ENCODE data around the gene C10orf71.

Gene C10orf71

DNA sequence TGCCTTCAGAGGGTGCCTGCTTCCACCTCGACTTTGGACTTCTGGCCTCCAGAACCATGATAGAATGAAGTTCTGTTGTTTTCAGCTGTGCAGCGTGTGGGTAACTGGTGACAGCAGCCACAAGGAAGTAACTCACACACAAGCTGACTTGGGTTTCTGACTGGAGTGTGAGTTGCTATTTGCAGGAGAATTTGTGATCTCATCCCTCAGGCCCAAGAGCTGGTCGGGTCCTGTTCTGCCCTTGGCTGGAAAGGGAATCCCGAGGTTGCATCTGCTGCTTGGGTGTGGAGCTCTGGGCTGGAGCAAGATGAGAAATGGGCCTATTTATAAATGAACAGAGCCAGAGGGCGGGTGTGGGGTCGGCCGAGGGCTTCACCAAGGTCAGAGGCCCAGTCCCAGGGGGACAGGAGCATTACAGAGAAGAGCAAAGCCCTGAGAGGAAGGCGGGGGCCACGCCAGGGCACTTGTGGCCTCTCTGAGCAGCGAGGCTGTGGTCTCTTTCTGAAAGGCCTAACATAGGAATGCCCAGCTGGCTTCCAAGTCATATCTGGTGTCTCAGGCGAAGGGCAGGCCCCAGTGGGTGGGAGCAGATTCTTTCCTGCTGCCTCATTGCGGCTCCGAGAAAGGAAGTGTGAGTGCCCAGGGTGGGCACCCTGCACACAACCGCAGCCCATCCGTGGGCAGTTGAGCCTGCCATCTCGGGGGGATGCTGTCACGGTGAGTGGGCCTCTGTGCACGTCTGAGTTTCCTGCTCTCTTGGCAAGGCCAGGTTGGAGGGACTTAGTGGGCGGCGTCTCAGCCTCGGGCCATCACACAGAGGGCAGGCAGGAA lies 26.5 kb upstream of the C10orf71 start:
- DNase-seq (ENCODE audit: low read depth) = no peak

DNA sequence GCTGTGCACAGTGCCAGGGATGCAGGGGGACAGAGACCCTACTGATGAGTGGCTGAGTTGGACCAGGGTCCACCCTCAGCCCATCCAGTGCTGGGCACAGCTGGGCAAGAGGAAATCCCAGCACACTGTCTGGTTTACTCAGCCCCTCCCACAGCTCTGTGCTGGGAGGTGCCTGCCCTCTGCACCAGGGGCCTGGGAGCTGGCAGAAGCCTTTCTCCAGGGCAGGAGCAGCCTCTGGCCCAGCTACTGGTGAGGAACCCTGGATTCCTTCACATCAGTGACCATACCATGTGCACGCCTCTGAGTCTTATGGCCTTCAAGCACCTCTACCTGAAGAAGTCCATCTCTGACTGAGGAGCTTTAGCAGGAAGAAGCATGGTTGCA lies 25.9 kb upstream of the C10orf71 start:
- DNase-seq (ENCODE audit: low read depth) = no peak

DNA sequence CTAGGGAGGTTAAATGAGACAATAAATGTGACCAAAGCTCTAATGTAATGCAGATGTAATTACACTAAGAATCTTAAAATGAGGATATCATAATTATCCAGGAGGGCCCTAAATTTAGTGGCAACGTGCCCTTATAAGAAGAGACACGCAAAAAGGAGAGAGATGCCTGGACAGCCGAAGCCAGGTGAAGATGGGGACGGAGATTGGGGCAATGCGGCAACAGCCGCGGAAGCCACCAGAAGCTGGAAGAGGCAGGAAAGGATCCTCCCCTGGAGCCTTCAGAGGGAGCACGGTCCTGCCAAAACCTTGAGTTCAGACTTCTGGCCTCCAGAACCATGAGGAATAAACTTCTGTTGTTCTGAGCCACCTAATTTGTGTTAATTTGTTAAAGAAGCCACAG lies 25.3 kb upstream of the C10orf71 start:
- DNase-seq (ENCODE audit: low read depth) = no peak

DNA sequence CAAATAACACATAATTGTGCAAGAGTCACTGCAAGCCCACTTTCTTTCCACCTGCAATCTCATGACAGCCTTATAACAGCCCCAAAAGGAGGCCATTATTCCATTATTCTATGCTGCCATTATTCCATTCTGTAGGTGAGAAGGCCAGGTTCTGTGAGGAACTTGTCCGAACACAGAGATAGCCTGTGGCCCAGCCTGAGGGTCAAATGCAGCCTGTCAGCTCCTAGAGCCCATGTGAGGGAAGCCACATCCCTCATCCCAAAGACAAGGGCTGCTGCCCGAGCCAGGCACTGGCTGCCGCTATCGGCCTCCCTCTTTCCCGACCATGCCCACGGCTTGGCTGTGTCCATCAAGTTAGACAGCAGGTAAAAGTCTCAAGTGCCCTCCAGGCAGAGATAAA lies 24.1 kb upstream of the C10orf71 start:
- DNase-seq (ENCODE audit: low read depth) = no peak

DNA sequence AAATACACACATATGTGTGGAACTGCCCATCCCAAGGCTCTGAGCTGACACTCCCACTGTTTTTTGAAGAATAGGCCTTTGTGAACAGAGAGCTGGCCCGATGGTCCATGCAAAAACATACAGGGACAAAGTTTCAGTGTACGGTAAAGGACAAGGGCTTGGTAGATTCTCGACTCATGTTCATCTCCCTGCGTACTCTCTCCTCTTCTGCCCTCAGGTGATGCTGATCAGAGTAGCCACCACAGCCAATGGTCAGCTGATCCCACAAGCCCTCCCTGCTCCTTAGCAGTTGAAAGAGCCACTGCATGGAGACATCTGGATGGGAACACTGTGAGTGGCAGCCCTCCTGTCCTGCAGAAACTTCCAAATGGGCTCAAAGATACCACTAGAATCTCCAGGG lies 23.1 kb upstream of the C10orf71 start:
- DNase-seq (ENCODE audit: low read depth) = no peak

DNA sequence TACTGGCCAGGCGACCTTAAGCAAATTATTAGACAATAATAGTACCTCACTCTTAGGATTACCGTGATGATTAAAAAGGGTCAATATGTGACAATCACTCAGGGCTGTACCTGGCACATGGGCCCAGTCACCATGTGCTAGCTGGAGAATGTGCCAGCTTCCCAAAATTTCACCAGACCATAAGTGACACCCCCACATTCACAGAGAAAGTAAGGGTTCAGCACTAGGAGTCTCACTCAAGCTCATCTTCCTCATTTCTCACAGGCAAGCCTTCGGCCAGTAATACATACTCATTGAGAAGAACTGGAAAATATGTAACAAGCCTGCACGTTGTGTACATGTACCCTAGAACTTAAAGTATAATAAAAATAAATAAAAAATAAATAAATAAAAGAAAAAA lies 22.4 kb upstream of the C10orf71 start:
- DNase-seq (ENCODE audit: low read depth) = no peak

DNA sequence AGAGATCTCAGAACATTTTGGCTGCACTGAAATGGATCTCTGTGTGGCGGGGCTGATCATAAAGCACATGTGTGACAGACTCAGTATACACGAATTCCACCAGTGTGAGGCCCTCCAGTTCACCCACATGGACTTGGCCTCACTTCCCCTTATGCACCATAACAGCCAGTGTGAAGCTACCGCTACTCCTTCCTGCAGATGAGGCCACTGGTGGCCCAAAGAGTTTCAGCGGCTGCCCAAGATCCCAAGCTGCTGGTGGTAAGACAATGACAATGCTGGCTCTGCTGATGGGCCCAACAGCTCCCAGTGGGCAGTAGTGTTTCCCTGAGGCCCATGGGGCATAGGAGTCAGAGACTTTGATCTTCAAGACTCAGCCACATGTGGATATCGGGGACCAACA lies 21.0 kb upstream of the C10orf71 start:
- no peak for DNase-seq (ENCODE audit: low read depth)

DNA sequence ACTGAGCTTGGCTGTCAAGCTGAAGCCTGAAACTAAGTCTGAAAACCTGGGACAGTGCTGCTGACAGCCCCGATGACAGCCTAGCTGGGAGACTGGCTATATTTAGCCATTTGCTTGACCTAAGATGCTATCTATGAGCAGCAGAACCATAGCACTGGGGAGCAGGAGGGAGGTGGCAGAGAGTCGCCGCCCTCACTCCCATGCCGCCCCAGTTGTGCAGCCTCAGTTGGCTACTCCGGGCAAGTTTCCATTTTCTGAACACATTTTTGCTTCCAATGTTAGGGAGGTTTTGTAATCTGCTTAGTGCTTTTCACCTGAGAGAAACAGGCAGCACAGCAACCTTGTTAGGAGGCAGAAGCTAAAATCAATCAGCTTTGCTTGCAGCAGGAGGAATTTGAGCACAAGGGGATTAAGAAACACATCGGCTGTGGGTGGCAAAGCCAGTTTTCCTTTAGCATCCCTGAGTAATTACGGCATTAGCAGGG lies 20.4 kb upstream of the C10orf71 start:
- no peak for DNase-seq (ENCODE audit: low read depth)

DNA sequence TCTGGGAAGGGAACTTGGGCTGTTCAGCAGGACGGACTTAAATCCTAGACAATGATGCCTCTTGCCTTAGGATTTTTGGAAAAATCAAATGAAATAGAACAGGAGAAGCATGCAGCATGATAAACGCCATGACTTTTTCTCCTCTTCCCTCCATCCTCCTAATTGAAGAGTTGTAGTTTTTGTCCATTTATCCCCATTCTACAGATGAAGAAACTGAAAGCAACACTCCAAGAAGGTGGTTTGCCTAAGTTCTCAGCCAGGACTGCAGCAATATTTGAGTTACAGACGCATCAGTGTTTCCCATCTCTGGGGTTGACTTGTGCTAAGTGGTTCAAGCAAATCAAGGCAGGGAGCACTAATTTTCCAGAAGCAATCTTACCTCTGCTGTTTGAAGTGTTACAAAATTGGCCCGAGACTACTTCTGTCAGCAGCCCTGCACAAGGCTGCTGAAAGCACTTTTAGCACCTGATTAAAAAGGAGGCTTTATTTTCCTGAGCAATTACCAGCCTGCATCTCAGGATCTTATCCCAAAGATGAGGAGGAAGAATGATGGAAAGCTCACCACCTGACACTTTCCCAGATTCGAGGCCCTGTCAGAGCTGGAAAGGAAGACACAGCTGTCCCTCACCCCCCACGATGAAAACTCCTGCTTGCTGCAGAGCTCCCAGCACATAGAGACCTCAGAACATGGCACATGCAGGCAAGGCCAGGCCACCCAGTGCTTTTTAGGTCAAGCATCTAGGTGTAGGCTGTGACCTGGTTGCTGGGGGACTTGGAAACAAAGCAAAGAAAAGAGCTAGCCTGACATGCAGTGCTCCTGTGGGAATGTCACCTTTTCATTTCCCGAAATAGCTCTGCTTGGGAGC lies 19.7 kb upstream of the C10orf71 start:
- DNase-seq (ENCODE audit: low read depth) = no peak

DNA sequence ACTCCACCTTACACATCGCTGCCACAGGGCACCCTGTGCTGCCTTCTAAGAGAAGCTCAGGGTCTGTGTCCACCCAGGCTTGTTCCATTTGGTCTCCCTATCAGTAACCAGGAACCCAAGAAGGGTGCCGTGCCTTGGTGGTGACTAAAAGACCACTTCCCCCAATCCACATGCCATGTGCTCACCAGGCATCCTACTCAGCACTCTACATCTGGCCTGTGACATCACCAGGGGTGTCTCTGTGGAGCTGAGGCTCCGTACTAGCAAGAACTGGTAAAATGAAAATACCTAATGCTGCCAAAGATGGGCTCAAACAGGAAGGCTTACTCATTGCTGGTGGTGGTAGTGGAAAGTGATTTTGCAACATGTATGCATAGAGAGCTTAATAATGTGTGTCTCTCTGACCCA lies 19.0 kb upstream of the C10orf71 start:
- no peak for DNase-seq (ENCODE audit: low read depth)

DNA sequence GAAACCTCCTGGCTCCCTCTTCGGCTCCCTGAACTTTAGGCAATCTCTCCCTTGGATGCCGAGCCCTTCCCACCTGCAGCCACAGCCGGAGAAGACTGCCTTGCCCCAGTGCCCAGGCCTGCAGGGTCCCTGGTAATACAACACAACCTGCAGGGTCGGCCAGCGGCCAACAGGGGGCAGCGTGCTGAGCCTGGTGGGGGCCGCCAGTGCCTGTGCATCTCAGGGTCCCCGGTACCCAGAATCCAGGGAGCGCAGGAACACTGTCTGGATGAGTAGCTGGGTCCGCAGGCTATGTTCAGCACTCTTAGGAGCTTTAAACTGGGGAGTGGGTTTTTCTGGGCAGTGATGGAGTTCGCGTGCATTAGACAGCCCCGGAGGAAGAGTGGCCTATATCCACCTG lies 17.5 kb upstream of the C10orf71 start:
- DNase-seq (ENCODE audit: low read depth) = no peak

DNA sequence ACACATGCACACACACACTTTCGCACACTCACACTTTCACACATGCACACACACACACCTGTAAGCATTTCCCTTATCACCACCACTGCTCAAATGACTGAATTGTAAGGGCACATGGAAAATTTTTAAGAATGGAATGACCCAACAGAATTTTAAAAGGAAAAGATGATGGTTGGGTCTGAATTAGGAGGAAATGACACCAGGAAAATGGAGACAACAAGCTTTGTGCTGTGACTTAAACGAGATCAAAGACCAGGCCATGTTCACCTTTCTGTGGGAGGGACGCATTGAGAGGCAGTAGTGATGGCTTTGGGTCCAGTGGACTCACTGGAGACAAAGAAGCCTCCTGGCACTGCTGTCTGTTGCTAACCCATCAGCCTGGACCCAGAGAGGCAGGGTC lies 16.7 kb upstream of the C10orf71 start:
- DNase-seq (ENCODE audit: low read depth) = no peak

DNA sequence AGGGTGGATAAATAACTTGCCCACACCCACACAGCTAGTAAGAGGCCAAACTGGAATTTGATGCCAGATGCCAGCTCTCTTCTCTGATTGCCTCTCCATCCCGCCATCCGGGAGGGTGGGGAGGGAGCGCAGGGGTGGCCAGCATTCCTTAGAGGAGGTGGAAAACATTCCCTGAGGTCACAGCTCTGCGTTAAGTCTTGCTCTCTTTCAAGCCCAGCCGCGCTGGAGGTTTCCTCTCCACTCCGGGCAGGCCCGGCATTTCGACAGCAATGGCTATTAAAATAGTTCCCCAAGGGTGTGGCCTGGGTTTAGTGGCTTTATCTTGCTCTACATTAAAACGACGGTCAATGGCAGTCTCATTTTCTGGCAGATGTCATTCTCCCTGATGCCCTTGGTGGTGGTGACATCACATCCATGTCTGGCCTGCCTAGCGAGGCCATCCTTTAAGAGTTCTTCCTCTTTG lies 16.1 kb upstream of the C10orf71 start:
- DNase-seq (ENCODE audit: low read depth) = no peak

DNA sequence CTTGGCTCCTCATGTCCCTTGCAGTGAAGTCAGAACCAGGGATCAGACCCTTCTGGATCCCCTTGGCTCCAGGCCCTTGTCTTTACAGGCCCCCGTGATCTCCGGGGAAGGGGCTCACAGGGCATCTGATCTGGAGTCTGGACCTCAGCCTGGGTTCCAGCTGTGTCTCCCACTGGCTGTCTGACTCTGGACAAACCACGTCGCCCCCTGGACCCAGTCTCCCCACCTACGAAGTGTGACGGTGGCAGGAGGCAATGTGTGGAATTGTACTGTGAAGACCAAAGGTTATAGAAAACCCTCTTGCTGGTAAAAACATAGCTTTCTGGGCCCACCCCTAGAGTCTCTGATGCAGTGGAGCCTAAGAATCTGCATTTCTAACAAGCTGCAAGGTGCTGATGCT lies 15.5 kb upstream of the C10orf71 start:
- DNase-seq (ENCODE audit: low read depth) = no peak

DNA sequence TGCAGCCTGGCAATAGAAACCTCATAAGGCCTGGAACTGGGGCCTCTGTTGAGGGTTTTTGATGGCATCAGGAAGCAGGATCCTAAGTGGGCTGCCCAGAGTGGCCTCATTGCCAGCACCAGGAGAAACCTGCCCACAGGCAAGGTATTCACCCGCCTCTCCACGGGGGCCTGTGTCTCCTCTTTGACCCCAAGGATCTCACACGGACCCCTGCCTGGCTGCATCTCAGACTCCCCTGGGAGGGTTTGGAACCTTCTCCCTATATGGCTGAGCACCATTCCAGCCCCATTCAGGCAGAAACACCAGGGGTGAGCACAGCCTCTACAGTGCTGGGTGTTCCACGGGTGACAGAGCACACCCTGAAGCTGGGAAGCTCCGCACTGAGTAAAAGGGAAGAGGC lies 14.6 kb upstream of the C10orf71 start:
- no peak for DNase-seq (ENCODE audit: low read depth)

DNA sequence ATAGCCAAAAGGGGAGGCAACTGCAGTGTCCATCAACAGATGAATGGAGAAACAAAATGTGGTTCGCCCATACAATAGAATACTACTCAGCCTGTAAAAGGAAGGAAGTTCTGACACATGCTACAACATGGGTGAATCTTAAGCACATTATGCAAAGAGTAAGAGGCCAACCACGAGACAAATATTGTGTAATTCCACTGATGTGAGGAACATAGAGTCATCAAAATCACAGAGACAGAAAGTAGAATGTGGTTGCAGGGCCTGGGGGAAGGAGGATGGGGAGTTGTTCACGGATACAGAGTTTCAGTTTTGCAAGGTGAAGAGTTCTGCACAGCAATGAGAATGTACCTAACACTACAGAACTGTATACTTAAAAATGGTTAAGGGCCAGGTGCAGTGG lies 13.7 kb upstream of the C10orf71 start:
- DNase-seq (ENCODE audit: low read depth) = no peak

DNA sequence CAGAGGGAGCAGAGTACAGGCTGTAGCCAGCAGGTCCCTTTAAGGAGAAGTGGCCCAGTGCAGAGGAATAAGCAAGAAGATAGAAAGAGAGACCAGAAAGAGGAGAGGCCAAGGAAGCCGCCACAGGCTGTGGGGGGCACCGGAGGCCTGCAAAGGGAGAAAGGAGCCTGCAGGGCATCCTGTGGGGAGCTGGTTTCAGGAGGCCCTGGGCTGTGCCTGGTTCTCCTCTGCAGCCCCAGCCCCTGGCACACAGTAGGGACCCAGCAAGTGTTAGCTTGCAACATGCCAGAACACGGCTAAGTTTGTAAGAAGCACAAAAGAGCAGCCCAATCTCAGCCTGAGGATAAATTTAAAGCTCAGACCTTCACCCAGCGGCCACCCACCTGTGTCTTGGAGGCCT lies 12.3 kb upstream of the C10orf71 start:
- no peak for DNase-seq (ENCODE audit: low read depth)

DNA sequence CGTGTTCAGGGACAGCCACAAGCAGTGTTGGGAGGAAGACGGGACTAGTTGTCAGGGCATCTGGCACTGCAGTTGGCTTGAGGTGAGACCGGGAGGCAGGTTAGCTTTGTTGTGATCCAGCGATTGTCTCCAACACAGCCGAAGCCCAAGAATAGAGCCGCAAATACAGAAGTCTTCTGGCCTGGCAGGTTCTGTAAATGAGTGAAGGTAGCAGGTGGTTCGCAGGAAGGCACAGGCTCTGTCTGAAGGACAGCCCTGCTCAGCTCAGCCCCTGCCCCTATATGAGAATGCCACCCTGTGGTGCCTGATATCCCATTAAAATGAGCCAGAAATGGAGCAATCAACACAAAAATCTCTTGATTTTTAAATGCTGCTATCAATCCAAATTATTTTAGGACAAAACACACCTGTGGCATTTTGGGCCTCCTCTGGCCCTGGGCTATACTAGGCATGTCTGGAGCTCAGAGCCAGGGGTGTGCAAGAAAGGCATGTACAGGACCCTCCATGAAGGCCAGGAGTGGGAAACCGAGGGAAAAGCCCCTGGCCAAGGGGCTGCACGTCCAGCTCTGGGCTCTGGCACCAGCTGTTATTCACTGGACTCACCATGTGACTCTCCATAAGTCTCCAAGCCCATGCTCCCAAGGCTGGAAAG lies 11.2 kb upstream of the C10orf71 start:
- DNase-seq (ENCODE audit: low read depth) = no peak

DNA sequence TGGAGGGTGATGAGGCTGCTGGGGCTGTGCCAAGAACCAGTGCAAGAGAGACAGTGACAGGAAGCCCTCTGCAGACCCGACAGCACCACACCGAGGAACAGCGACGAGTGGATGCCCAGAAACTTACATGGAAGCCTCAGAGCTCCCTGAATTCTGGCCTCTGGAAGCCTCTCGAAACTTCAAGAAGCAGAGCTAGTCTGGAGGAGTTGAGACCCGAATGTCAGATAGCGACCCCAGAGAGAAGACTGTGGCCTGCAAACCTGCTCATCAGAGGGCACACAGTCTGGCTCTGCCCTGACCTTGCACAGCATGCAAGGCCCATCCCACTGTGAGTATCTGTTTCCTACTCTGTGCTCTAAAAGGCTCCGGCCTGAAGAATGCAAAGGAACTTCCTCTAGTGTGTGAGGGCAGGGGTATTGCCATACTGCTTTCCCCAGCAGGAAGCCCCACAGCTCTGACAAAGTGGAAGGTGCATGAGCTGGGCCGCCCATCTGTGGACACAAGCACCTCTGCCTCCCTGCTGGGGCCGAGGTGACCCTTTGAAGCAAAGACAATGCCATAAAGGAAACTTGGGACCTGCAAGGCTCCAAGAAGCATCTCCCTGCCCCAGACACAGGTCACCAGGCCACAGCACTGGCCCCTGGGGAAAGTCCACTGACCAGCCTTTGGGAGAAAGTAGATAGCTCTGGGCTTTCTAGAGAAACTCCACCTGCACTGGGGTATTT lies 10.5 kb upstream of the C10orf71 start:
- DNase-seq (ENCODE audit: low read depth) = no peak

DNA sequence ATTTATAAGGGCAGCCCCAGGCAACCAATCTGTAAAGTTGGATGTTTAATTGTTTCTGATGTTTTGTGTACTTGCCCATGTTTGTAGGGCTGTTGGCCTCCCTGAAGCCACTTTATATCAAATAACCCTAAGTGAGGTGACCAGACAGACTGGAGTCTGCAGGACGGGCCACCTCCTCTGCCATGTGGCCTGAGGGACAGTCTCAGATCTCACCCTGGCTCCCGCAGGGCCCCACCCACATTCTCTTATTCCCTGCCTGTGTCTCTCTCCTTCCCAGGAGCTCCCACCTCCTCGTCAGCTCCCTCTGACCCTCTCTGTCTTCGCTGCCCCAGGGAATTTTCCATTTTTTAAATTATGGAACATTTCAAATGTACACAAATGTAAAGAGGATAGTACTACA lies 9.5 kb upstream of the C10orf71 start:
- no peak for DNase-seq (ENCODE audit: low read depth)

DNA sequence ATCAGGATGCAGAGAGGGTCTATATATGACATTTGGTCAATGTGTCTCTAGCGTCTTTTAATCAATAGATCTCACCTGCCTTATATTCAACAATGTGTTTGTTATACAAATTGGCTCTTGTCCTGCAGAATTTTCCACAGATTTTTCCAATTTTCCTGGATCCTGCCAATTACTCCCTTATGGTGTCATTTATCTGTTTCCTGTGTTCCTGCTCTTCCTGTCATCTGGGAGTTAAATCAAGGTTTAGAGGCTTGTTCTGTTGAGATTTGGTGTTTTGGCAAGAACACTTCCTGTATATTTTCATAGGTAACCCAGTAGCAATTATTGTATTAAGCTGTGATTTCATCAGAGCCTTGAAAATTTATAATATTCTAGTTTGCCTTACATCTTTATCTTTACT lies 8.8 kb upstream of the C10orf71 start:
- no peak for DNase-seq (ENCODE audit: low read depth)

DNA sequence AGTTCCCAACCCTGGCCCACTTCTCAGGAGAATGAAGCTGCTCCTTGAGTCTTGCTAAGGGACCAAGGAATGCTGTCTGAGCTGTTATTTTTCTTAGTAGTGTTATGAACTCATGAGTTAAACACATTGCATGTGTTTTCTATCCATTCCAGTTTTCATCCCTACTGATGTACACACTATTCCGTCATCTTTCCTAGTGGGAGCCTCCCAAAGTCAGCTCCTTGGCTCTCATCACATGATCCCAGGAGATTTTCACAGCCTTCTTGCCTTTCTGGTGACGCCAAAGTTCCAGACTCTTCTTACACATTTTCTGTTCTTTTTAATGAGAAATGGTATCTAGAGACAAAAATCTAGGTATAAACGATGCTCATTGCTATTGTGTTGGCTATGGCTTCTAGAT lies 8.4 kb upstream of the C10orf71 start:
- DNase-seq (ENCODE audit: low read depth) = no peak
